Small intestine (tissue), 7 donors: Measurements from ENCODE around the gene RALB. TPM values are rescaled to one million over a fixed set of nuclear protein-coding genes. Genes with fewer than 3 reads are reported as not detected.
"Not testable (repeated sequence)": the region's sequence is repeated elsewhere in the genome, so short reads cannot be mapped to it uniquely, and the experiment has no call there.

ENCODE experiments used
- DNase-seq, 2 donors: peaks; one replicate each; pipeline versions ENCODE4 v3.0.0 to v3.0.0-alpha.2; 2013
- FAIRE-seq: peaks from 2 replicates; lab custom pipeline; 2012; peaks lifted over from hg19 to GRCh38; lab: Jason Lieb, UNC
- H3K27ac ChIP-seq, 3 donors: one replicate each; pipeline ENCODE4 v1.5.1; 2013; ENCODE audit warnings: low read length in 2 of 3, mild to moderate bottlenecking in 2 of 3, control low read depth in 1 of 3, inconsistent platforms in 1 of 3, low read depth in 1 of 3, moderate library complexity in 1 of 3
- H3K27me3 ChIP-seq, 3 donors: one replicate each; pipeline ENCODE4 v1.6.1; 2013; ENCODE audit warnings: low read length in 3 of 3, inconsistent platforms in 1 of 3; ENCODE audit not compliant: control insufficient read depth in 3 of 3, insufficient read depth in 3 of 3
- H3K36me3 ChIP-seq, 3 donors: one replicate each; pipeline ENCODE4 v1.6.1; 2013; ENCODE audit warnings: low read length in 3 of 3, inconsistent platforms in 1 of 3, low read depth in 1 of 3, mild to moderate bottlenecking in 1 of 3, moderate library complexity in 1 of 3; ENCODE audit not compliant: control insufficient read depth in 3 of 3, insufficient read depth in 2 of 3
- H3K4me1 ChIP-seq, 3 donors: one replicate each; pipeline ENCODE4 v1.6.1; 2013; ENCODE audit warnings: low read length in 2 of 3, inconsistent platforms in 1 of 3, low read depth in 1 of 3, mild to moderate bottlenecking in 1 of 3, moderate library complexity in 1 of 3; ENCODE audit not compliant: control insufficient read depth in 3 of 3, insufficient read depth in 2 of 3
- H3K4me3 ChIP-seq, 3 donors: one replicate each; pipeline ENCODE4 v1.5.1; 2013; ENCODE audit warnings: low read length in 3 of 3, control low read depth in 1 of 3, inconsistent platforms in 1 of 3, low read depth in 1 of 3, mild to moderate bottlenecking in 1 of 3, moderate library complexity in 1 of 3
- H3K9me3 ChIP-seq, 2 donors: one replicate each; pipeline ENCODE4 v1.6.1; 2013; ENCODE audit warnings: low read depth in 1 of 2, low read length in 1 of 2; ENCODE audit not compliant: control insufficient read depth in 2 of 2, insufficient read depth in 1 of 2
- WGBS, 3 donors: extraction: QIAGEN DNeasy Blood & Tissue Kit; methylation state at CpG; one replicate each; pipeline ENCODE4 v1.1.7; 2013; 5-methylcytosine and 5-hydroxymethylcytosine counted together
- polyA plus RNA-seq, 4 donors: library from polyadenylated mRNA; stranded (reverse) in 3 of 4; unstranded in 1 of 4; fragments of 200-250 nt in 3 of 4; fragments of 120-200 nt in 1 of 4; gene quantifications; one replicate each; pipeline versions ENCODE4 v1.2.1 to v1.2.3, GENCODE V29; 2013
- donor health status: healthy with polysubstance abuse.
- donor health status: control.
- donor health status: control.
- donor health status: Bipolar disorder and iron deficiency.
- donor health status: healthy.

Gene RALB
- polyA plus RNA-seq, 4 donors = 61.8 to 141 (median 75.3) TPM

- H3K9me3 ChIP-seq = peaks cover 0 to 3% of the 10 kb centered on the region in 2 donors
- FAIRE-seq (no peak), DNase-seq (no peak)
- H3K4me1 ChIP-seq = peaks cover 0 to 7% (median 0%) of the 10 kb centered on the region in 3 donors
- peaks cover 0 to 20% (median 0%) of the 10 kb centered on the region in 3 donors for H3K27me3 ChIP-seq
- 80 to 89% (median 82%) methylated on average over 8 of the region's 8 CpGs for WGBS, 3 donors
- H3K4me3 ChIP-seq = no peak overlapping the region
- no peaks in the 10 kb centered on the region for H3K36me3 ChIP-seq
- H3K27ac ChIP-seq = no peak overlapping the region
Observed at GRCh38 chr2:120317916-120318315, 65.3 kb downstream of the RALB start.

- peaks cover 0 to 4% (median 0%) of the 10 kb centered on the region in 3 donors for H3K4me1 ChIP-seq
- no peak for DNase-seq
- 65 to 66% (median 65%) methylated on average over 8 of the region's 8 CpGs for WGBS, 3 donors
- H3K27me3 ChIP-seq = peaks cover 0 to 20% (median 0%) of the 10 kb centered on the region in 3 donors
- H3K27ac ChIP-seq = no peak overlapping the region
- no peak for FAIRE-seq
- H3K36me3 ChIP-seq = no peaks in the 10 kb centered on the region
- peaks cover 0 to 3% of the 10 kb centered on the region in 2 donors for H3K9me3 ChIP-seq
- H3K4me3 ChIP-seq = no peak overlapping the region
Observed at GRCh38 chr2:120318626-120319025, 66.0 kb downstream of the RALB start.

GRCh38 chr2:120319123-120319522 lies 66.5 kb downstream of the RALB start:
- Histone ChIP-seq H3K27ac (no peak overlapping the region), H3K27me3 (peaks cover 0 to 16% (median 0%) of the 10 kb centered on the region in 3 donors), H3K4me1 (no peaks in the 10 kb centered on the region), H3K36me3 (no peaks in the 10 kb centered on the region), H3K4me3 (no peak overlapping the region), H3K9me3 (peaks cover 0 to 3% of the 10 kb centered on the region in 2 donors)
- FAIRE-seq = no peak
- 72 to 83% (median 77%) methylated on average over 10 of the region's 10 CpGs for WGBS, 3 donors
- DNase-seq = no peak

- peaks cover 0 to 3% of the 10 kb centered on the region in 2 donors for H3K9me3 ChIP-seq
- no peaks in the 10 kb centered on the region for H3K4me1 ChIP-seq
- no peak overlapping the region for H3K4me3 ChIP-seq
- H3K36me3 ChIP-seq = no peaks in the 10 kb centered on the region
- 86 to 90% (median 88%) methylated on average over 18 of the region's 18 CpGs for whole genome bisulfite sequencing, 3 donors
- H3K27me3 ChIP-seq = peaks cover 0 to 9% (median 0%) of the 10 kb centered on the region in 3 donors
- no peak for DNase-seq
- no peak for FAIRE-seq
- H3K27ac ChIP-seq = no peak overlapping the region
Observed at GRCh38 chr2:120319686-120320317, 67.2 kb downstream of the RALB start.

GRCh38 chr2:120320318-120320851 lies 67.7 kb downstream of the RALB start:
- 67 to 79% (median 70%) methylated on average over 10 of the region's 10 CpGs for WGBS, 3 donors
- H3K27me3 ChIP-seq = peaks cover 0 to 4% (median 0%) of the 10 kb centered on the region in 3 donors
- H3K4me3 ChIP-seq = no peak overlapping the region
- no peaks in the 10 kb centered on the region for H3K36me3 ChIP-seq
- H3K9me3 ChIP-seq = peaks cover 0 to 3% of the 10 kb centered on the region in 2 donors
- DNase-seq = no peak
- no peak for FAIRE-seq
- H3K27ac ChIP-seq = no peak overlapping the region
- no peaks in the 10 kb centered on the region for H3K4me1 ChIP-seq

- not testable (repeated sequence) for H3K9me3 ChIP-seq, H3K27me3 ChIP-seq, DNase-seq, H3K4me3 ChIP-seq, FAIRE-seq, H3K36me3 ChIP-seq, H3K27ac ChIP-seq, H3K4me1 ChIP-seq
- 88 to 94% (median 94%) methylated on average over 5 of the region's 5 CpGs for WGBS, 3 donors
Observed at GRCh38 chr2:120320887-120321556, 68.4 kb downstream of the RALB start.

- 85 to 90% (median 86%) methylated on average over 10 of the region's 10 CpGs for WGBS, 3 donors
- no peak overlapping the region for H3K27ac ChIP-seq
- no peak for FAIRE-seq
- H3K9me3 ChIP-seq = peaks cover 0 to 3% of the 10 kb centered on the region in 2 donors
- peaks cover 0 to 5% (median 1%) of the 10 kb centered on the region in 3 donors for H3K27me3 ChIP-seq
- H3K36me3 ChIP-seq = no peaks in the 10 kb centered on the region
- no peak overlapping the region for H3K4me3 ChIP-seq
- DNase-seq = no peak
- no peaks in the 10 kb centered on the region for H3K4me1 ChIP-seq
Observed at GRCh38 chr2:120321721-120322284, 69.2 kb downstream of the RALB start.

GRCh38 chr2:120322329-120322728 lies 69.7 kb downstream of the RALB start:
- H3K4me1 ChIP-seq = no peaks in the 10 kb centered on the region
- H3K9me3 ChIP-seq = peaks cover 0 to under 1% of the 10 kb centered on the region in 2 donors
- no peak overlapping the region for H3K4me3 ChIP-seq
- H3K27ac ChIP-seq = no peak overlapping the region
- peaks cover 0 to 8% (median 1%) of the 10 kb centered on the region in 3 donors for H3K27me3 ChIP-seq
- FAIRE-seq (no peak), DNase-seq (no peak)
- WGBS, 3 donors = 87 to 94% (median 90%) methylated on average over 7 of the region's 7 CpGs
- no peaks in the 10 kb centered on the region for H3K36me3 ChIP-seq
